ENCODE measurements around the gene SPATA31C1. TPM values are rescaled to one million over a fixed set of nuclear protein-coding genes. Genes with fewer than 3 reads are reported as not detected.

SPATA31C1 gene
- total and polyA plus RNA-seq, 2 experiments from 2014 or later = not detected

GRCh38 chr9:87880116-87880515 lies 37.6 kb upstream of the SPATA31C1 start:
- H3K36me3 ChIP-seq (ENCODE audit: low read depth) = no peaks in the 10 kb centered on the region
- no peak overlapping the region for H2AFZ ChIP-seq
- H3K27ac ChIP-seq = no peak overlapping the region
- H3K4me1 ChIP-seq (ENCODE audit: insufficient read depth) = peaks cover 13% of the 10 kb centered on the region
- H3K27me3 ChIP-seq (replicated peaks; ENCODE audit: insufficient read depth) = no peaks in the 10 kb centered on the region
- in situ Hi-C loops (cut with MboI) = no loop called here
- H3F3A ChIP-seq (ENCODE audit: insufficient read depth) = peaks cover 21% of the 10 kb centered on the region
- WGBS, 2 experiments (ENCODE audit: low coverage in 1 of 2, low lambda C conversion rate in 2 of 2, missing lambda C conversion rate in 2 of 2) = 72 to 74% methylated on average over 8 of the region's 8 CpGs
- H3K9ac ChIP-seq = no peak overlapping the region
- no peaks in the 10 kb centered on the region for H3K9me2 ChIP-seq (ENCODE audit: insufficient read depth)
- H4K20me1 ChIP-seq (ENCODE audit: insufficient read depth) = no peaks in the 10 kb centered on the region
- H3K9me3 ChIP-seq (ENCODE audit: low read depth) = no peaks in the 10 kb centered on the region
- no peak for TF ChIP-seq EZH2 (IDR thresholded peaks at IDR 0.05; ENCODE audit: insufficient read depth, poor library complexity, severe bottlenecking)
- TF ChIP-seq EZH2phosphoT487 (IDR thresholded peaks at IDR 0.05; ENCODE audit: insufficient read depth, low read depth) = no peak
- H3K4me2 ChIP-seq (ENCODE audit: unreplicated experiment) = no peak overlapping the region
- no peak for DNase-seq
- H3K4me3 ChIP-seq = no peak overlapping the region
- H3K79me2 ChIP-seq (ENCODE audit: insufficient read depth) = no peaks in the 10 kb centered on the region

- Histone ChIP-seq H2AFZ (no peak overlapping the region), H3K27ac (no peak overlapping the region), H3K4me3 (no peak overlapping the region), H3K4me2 (ENCODE audit: unreplicated experiment) (no peak overlapping the region), H3F3A (ENCODE audit: insufficient read depth) (peaks cover 21% of the 10 kb centered on the region), H3K9me2 (ENCODE audit: insufficient read depth) (no peaks in the 10 kb centered on the region), H3K27me3 (replicated peaks; ENCODE audit: insufficient read depth) (no peaks in the 10 kb centered on the region), H3K79me2 (ENCODE audit: insufficient read depth) (no peaks in the 10 kb centered on the region), H3K36me3 (ENCODE audit: low read depth) (no peaks in the 10 kb centered on the region), H3K9me3 (ENCODE audit: low read depth) (no peaks in the 10 kb centered on the region), H3K9ac (no peak overlapping the region), H4K20me1 (ENCODE audit: insufficient read depth) (no peaks in the 10 kb centered on the region), H3K4me1 (ENCODE audit: insufficient read depth) (peaks cover 13% of the 10 kb centered on the region)
- DNase-seq = no peak
- in situ Hi-C loops (cut with MboI) = no loop called here
- no peak for TF ChIP-seq EZH2 (IDR thresholded peaks at IDR 0.05; ENCODE audit: insufficient read depth, poor library complexity, severe bottlenecking)
- no peak for TF ChIP-seq EZH2phosphoT487 (IDR thresholded peaks at IDR 0.05; ENCODE audit: insufficient read depth, low read depth)
- WGBS, 2 experiments (ENCODE audit: low coverage in 1 of 2, low lambda C conversion rate in 2 of 2, missing lambda C conversion rate in 2 of 2) = 81 to 95% methylated on average over 4 to 6 of the region's 6 CpGs
These were observed 37.1 kb upstream of the SPATA31C1 start for GRCh38 chr9:87880683-87881082.

- Histone ChIP-seq H4K20me1 (ENCODE audit: insufficient read depth) (no peaks in the 10 kb centered on the region), H3F3A (ENCODE audit: insufficient read depth) (peaks cover 21% of the 10 kb centered on the region), H3K9ac (no peak within 1 kb of the TSS), H3K9me2 (ENCODE audit: insufficient read depth) (no peaks in the 10 kb centered on the region), H3K9me3 (ENCODE audit: low read depth) (no peaks in the 10 kb centered on the region), H2AFZ (no peak within 1 kb of the TSS), H3K36me3 (ENCODE audit: low read depth) (no peaks in the 10 kb centered on the region), H3K27ac (no peak within 1 kb of the TSS), H3K27me3 (replicated peaks; ENCODE audit: insufficient read depth) (no peaks in the 10 kb centered on the region), H3K4me1 (ENCODE audit: insufficient read depth) (peaks cover 13% of the 10 kb centered on the region), H3K79me2 (ENCODE audit: insufficient read depth) (no peaks in the 10 kb centered on the region), H3K4me3 (no peak within 1 kb of the TSS), H3K4me2 (ENCODE audit: unreplicated experiment) (no peak within 1 kb of the TSS)
- no peak for DNase-seq
- TF ChIP-seq EZH2 (IDR thresholded peaks at IDR 0.05; ENCODE audit: insufficient read depth, poor library complexity, severe bottlenecking) = no peak
- no peak for TF ChIP-seq EZH2phosphoT487 (IDR thresholded peaks at IDR 0.05; ENCODE audit: insufficient read depth, low read depth)
- in situ Hi-C loops (cut with MboI) = no loop called here
- WGBS, 2 experiments (ENCODE audit: low coverage in 1 of 2, low lambda C conversion rate in 2 of 2, missing lambda C conversion rate in 2 of 2) = 88 to 94% methylated on average over 4 to 5 of the region's 5 CpGs
These were observed 35.1 kb upstream of the SPATA31C1 start, which contains the start of gene SPATA31E1 for GRCh38 chr9:87882627-87883026. SPATA31E1 (plus strand) TSS chr9:87882877; CDS start chr9:87882892, 15 bp downstream.

- Histone ChIP-seq H3K27me3 (replicated peaks; ENCODE audit: insufficient read depth) (no peaks in the 10 kb centered on the region), H3K27ac (no peak overlapping the region), H3K36me3 (ENCODE audit: low read depth) (no peaks in the 10 kb centered on the region), H3K4me3 (no peak overlapping the region), H3F3A (ENCODE audit: insufficient read depth) (peaks cover 19% of the 10 kb centered on the region), H3K9me2 (ENCODE audit: insufficient read depth) (no peaks in the 10 kb centered on the region), H3K9me3 (ENCODE audit: low read depth) (no peaks in the 10 kb centered on the region), H3K79me2 (ENCODE audit: insufficient read depth) (no peaks in the 10 kb centered on the region), H3K4me1 (ENCODE audit: insufficient read depth) (peaks cover 13% of the 10 kb centered on the region), H4K20me1 (ENCODE audit: insufficient read depth) (no peaks in the 10 kb centered on the region), H3K9ac (no peak overlapping the region), H3K4me2 (ENCODE audit: unreplicated experiment) (no peak overlapping the region), H2AFZ (no peak overlapping the region)
- in situ Hi-C loops (cut with MboI) = no loop called here
- DNase-seq = no peak
- WGBS, 2 experiments (ENCODE audit: low coverage in 1 of 2, low lambda C conversion rate in 2 of 2, missing lambda C conversion rate in 2 of 2) = 99% methylated on average over 6 of the region's 6 CpGs
- no peak for TF ChIP-seq EZH2 (IDR thresholded peaks at IDR 0.05; ENCODE audit: insufficient read depth, poor library complexity, severe bottlenecking)
- TF ChIP-seq EZH2phosphoT487 (IDR thresholded peaks at IDR 0.05; ENCODE audit: insufficient read depth, low read depth) = no peak
These were observed 34.5 kb upstream of the SPATA31C1 start for GRCh38 chr9:87883274-87883673.

- TF ChIP-seq EZH2 (IDR thresholded peaks at IDR 0.05; ENCODE audit: insufficient read depth, poor library complexity, severe bottlenecking) = no peak
- TF ChIP-seq EZH2phosphoT487 (IDR thresholded peaks at IDR 0.05; ENCODE audit: insufficient read depth, low read depth) = no peak
These were observed 33.8 kb upstream of the SPATA31C1 start for GRCh38 chr9:87883990-87884389.

More at GRCh38 chr9:87883990-87884389, 33.8 kb upstream of the SPATA31C1 start:
- no peaks in the 10 kb centered on the region for H3K9me3 ChIP-seq (ENCODE audit: low read depth)
- no peak for DNase-seq
- H3K27me3 ChIP-seq (replicated peaks; ENCODE audit: insufficient read depth) = no peaks in the 10 kb centered on the region
- no peak overlapping the region for H3K4me3 ChIP-seq
- no peak overlapping the region for H3K27ac ChIP-seq
- H2AFZ ChIP-seq = no peak overlapping the region
- H3K9ac ChIP-seq = no peak overlapping the region
- H3K79me2 ChIP-seq (ENCODE audit: insufficient read depth) = no peaks in the 10 kb centered on the region
- H3K36me3 ChIP-seq (ENCODE audit: low read depth) = no peaks in the 10 kb centered on the region
- H3K4me2 ChIP-seq (ENCODE audit: unreplicated experiment) = no peak overlapping the region
- no peaks in the 10 kb centered on the region for H4K20me1 ChIP-seq (ENCODE audit: insufficient read depth)
- WGBS, 2 experiments (ENCODE audit: low coverage in 1 of 2, low lambda C conversion rate in 2 of 2, missing lambda C conversion rate in 2 of 2) = 74 to 76% methylated on average over 8 of the region's 8 CpGs
- H3K9me2 ChIP-seq (ENCODE audit: insufficient read depth) = no peaks in the 10 kb centered on the region
- H3K4me1 ChIP-seq (ENCODE audit: insufficient read depth) = peaks cover 13% of the 10 kb centered on the region
- in situ Hi-C loops (cut with MboI) = no loop called here
- peaks cover 12% of the 10 kb centered on the region; the same call in 1 of the 2 replicates for H3F3A ChIP-seq (ENCODE audit: insufficient read depth)
